Measurements from ENCODE around the gene VPS37B.
"Not testable (repeated sequence)": the region's sequence is repeated elsewhere in the genome, so short reads cannot be mapped to it uniquely, and the experiment has no call there.

The VPS37B gene

DNA sequence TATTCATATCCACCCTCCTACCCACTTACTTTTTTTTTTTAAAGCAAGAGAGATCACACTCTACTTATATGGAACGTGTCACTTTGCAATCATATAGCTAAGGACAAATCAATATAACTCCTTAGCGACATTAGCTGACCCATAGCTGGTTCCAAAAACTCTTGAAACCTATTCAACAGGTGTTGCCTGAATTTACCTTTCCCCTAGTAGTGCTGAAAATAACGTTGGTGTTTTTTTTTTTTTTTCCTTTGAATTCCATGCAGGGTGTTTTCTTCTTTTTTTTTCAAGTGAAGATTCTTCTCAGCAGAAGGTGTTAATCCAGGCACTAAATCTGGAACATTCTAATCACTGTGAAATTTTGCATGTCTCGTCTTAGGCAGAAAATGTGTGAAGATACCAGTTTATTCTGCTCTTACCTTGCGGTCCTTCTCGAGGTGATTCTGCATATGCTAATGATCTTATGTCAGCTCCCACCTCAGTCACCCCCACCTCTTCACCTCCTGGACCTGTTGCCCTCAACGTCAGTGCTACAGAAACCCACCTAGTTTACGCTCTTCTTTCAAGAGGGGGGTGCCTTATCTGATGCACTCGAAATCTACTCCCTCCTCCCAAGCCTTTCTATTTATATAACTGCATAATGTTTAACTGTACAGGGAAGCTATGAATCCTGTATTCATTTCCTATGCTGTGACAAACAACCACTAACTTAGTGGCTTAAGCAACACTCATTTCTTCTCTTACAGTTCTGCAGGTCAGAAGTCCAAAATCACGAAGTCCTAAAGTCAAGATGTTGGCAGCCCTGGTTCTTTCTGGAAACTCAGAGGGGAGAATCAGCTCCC is 7.1 kb upstream of the VPS37B start:
- H3K27ac ChIP-seq = no peak overlapping the region
- TF ChIP-seq, protein P1, sequence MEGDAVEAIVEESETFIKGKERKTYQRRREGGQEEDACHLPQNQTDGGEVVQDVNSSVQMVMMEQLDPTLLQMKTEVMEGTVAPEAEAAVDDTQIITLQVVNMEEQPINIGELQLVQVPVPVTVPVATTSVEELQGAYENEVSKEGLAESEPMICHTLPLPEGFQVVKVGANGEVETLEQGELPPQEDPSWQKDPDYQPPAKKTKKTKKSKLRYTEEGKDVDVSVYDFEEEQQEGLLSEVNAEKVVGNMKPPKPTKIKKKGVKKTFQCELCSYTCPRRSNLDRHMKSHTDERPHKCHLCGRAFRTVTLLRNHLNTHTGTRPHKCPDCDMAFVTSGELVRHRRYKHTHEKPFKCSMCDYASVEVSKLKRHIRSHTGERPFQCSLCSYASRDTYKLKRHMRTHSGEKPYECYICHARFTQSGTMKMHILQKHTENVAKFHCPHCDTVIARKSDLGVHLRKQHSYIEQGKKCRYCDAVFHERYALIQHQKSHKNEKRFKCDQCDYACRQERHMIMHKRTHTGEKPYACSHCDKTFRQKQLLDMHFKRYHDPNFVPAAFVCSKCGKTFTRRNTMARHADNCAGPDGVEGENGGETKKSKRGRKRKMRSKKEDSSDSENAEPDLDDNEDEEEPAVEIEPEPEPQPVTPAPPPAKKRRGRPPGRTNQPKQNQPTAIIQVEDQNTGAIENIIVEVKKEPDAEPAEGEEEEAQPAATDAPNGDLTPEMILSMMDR (conservative IDR thresholded peaks at IDR 0.05) = no peak

GRCh38 chr12:122899887-122900286 is 4.0 kb upstream of the VPS37B start:
- H3K27ac ChIP-seq = no peak overlapping the region
- TF ChIP-seq, protein P1 (conservative IDR thresholded peaks at IDR 0.05) = no peak

- TF ChIP-seq, protein P1 (conservative IDR thresholded peaks at IDR 0.05) = no peak
- H3K27ac ChIP-seq = no peak overlapping the region
These were observed 738 bp upstream of the VPS37B start for GRCh38 chr12:122896662-122897061.

GRCh38 chr12:122895320-122895703 is 612 bp downstream of the VPS37B start:
- peak overlapping the region; percentile 84 for H3K27ac ChIP-seq
- TF ChIP-seq, protein P1 (conservative IDR thresholded peaks at IDR 0.05) = no peak

DNA sequence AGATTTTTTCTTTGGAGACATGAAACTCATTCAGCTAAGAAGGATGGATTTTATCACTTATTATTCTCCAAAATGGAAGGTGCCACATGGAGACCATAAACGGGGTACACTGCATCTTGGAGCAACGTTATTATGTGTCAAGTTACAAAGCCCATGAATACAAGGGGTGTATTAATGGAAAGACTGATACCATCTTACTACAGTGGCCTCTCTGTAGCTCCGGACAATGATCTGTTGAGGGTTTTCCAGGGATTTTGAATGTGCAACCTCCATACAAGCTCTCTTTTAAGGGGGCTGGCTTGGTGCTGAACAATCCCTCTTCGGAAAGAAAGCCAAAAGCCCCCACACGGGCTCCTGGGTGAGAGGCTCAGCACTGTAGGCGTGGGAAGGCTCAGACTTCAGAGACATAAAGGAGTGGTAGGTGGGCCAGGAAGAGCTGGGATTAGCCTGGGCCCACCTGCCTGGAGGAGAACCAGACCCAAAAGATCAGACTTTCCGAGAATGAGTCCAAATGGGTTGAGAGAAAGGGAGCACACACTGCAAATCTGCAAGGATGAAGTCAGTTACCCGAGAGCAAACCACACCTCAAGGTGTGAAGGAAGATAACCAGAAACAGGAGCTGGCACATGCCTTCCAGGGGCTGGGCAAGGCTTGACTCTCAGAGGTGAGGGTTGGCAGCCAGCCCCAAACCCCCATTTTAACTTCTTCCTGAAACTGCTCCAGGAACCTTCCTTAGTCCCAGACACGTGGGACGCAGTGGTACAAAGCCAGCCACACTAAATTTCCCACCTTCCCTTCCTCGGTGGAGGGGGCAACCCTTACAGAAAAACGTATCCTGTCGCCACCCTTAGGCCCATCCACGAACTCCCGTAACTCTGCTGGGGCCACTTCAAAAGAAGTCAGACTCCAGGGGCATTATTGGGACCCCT is 1.5 kb downstream of the VPS37B start:
- TF ChIP-seq, protein P1 (conservative IDR thresholded peaks at IDR 0.05) = no peak
- peak overlapping the region; percentile 84; the same call in 1 of the 2 replicates for H3K27ac ChIP-seq

DNA sequence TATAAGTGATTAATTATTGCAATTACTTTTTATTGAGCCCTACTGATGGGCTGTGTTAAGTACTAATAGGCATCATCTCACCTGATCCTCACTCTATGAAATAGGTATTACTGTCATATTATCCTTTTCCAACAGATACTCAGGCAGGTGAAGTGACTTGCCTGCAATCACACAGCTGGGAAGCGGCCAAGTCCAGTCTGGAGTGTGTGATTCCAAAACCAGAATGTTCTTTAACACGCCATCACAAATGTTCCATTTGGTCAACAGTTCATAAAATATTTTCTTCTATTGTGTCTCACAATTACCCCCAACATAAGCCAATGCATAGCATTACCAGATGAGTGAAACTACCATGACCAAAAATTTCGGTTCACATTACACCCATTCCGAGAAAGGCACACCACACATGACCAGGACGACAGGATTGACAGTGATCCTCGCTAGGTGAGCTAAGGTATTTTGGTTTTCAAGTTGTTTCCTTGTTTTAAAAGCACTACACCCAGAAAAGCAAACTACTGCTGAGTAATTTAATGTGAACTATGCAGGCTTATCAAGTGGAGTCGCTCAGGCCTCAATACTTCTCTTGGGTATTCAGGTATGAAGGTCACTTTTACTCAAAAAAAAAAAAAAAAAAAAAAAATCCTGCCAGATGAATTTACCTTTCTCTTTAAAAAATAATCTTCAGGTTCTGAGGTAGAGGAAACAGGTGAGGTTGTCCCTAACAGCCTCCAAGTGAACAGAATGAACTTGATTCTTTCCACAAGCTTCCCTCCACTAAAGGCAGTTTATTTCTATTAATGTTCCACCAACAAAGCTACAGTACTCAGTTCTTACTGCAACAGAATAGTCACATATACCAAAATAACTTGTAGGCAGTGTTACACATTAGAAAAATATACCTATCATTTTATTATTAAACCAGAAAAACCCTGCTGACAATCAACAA is 2.4 kb downstream of the VPS37B start:
- TF ChIP-seq, protein P1 (conservative IDR thresholded peaks at IDR 0.05) = no peak
- no peak overlapping the region for H3K27ac ChIP-seq

DNA sequence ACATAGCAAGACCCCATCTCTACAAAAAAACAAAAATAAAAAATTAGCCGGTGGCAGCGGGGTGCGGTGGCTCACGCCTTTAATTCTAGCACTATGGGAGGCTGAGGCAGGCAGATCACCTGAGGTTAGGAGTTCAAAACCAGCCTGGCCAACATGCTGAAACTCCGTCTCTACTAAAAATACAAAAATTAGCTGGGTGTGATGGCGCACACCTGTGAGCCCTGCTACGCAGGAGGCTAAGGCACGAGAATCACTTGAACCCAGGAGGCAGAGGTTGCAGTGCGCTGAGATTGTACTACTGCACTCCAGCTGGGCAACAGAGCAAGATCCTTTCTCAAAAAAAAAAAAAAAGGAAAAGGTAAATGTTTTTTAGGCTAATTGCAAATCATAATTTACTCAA is 3.2 kb downstream of the VPS37B start:
- H3K27ac ChIP-seq = not testable (repeated sequence)

Data from VCaP (cell line).